Activated CD8-positive, alpha-beta T cell treated with anti-CD3 and anti-CD28 coated beads for 36 hours (primary cell): ENCODE results near the gene CACNA1C. TPM values are rescaled to one million over a fixed set of nuclear protein-coding genes. Genes with fewer than 3 reads are reported as not detected.

Source experiments
- ATAC-seq: fragments of 200-7000 bp; cut with Tn5 transposase; one replicate; pipeline ENCODE4 v1.10.0; 2021; ENCODE audit warnings: mild to moderate bottlenecking, moderate library complexity
- CTCF ChIA-PET: fragments of 350-600 bp; sonication (Branson Sonifier 250); formaldehyde crosslinking; loops from one replicate; lab custom pipeline; 2021; ENCODE audit warnings: antibody characterized with exemption; lab: Charles Lee
- POLR2A ChIA-PET: fragments of 350-600 bp; sonication (Branson Sonifier 250); formaldehyde crosslinking; loops from one replicate; lab custom pipeline; 2021; ENCODE audit warnings: antibody characterized with exemption; lab: Charles Lee
- DNase-seq: peaks from one replicate; pipeline ENCODE4 v3.0.0-alpha.2; 2020
- H3K27ac Mint-ChIP-seq: one replicate; pipeline ENCODE4 v1.8.0; 2021; ENCODE audit warnings: mild to moderate bottlenecking, mixed read lengths
- H3K27me3 Mint-ChIP-seq: one replicate; pipeline ENCODE4 v1.8.0; 2021; ENCODE audit warnings: mixed read lengths
- H3K36me3 Mint-ChIP-seq: one replicate; pipeline ENCODE4 v1.8.0; 2021; ENCODE audit warnings: low read depth, mixed read lengths
- H3K4me1 Mint-ChIP-seq: one replicate; pipeline ENCODE4 v1.8.0; 2021; ENCODE audit warnings: low read depth, mixed read lengths
- H3K4me3 Mint-ChIP-seq: one replicate; pipeline ENCODE4 v1.8.0; 2021; ENCODE audit warnings: mild to moderate bottlenecking, moderate library complexity, mixed read lengths
- H3K9me3 Mint-ChIP-seq: one replicate; pipeline ENCODE4 v1.8.0; 2021; ENCODE audit warnings: mixed read lengths
- intact Hi-C: fragments of 100-400 bp; cut with micrococcal nuclease; formaldehyde crosslinking; loops from one replicate; pipeline ENCODE4 v1.10.0; 2022
- total RNA-seq, 2 experiments: library from RNA; stranded (reverse); gene quantifications; one replicate each; pipeline ENCODE4 v1.2.3, GENCODE V29; 2021
- TF ChIP-seq, protein P1 (sequence below): fragments of 200-600 bp; IDR thresholded peaks from one replicate; pipeline ENCODE4 v1.8.0; 2022; ENCODE audit warnings: antibody characterized with exemption, mild to moderate bottlenecking

The CACNA1C gene
- total RNA-seq, 2 experiments from 2014 or later, result 0.02 to 0.05 TPM

DNA sequence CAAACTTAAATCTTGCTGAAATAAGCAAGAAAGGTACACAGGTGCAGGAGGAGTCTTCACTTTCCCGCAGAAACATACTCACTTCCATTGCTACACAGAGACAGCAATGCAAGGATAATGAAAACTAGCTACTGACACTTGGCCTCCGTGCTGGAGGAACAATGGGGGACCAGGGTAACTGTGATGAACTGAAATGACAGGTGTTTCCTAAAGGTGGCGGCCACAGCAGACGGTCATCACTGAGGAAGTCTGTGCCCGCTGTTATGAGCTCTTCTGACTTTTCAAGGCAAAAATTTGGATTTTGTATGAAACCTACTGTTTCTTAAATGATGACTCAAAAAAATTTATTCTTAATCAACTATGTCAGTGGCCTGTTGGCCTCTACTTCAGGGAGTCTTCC is 189.4 kb downstream of the CACNA1C start:
- no peak overlapping the region for H3K27ac Mint-ChIP-seq
- H3K36me3 Mint-ChIP-seq, result no peaks in the 10 kb centered on the region
- ChIA-PET CTCF (interaction anchor here (1.7 kb wide), 1 partner anchor 302 kb away, joined by 3 read pairs; no protein-coding TSS in a partner anchor), POLR2A (no interaction called here)
- H3K4me1 Mint-ChIP-seq, result no peaks in the 10 kb centered on the region
- H3K27me3 Mint-ChIP-seq, result no peaks in the 10 kb centered on the region
- DNase-seq (no peak), ATAC-seq (no peak)
- intact Hi-C loops, result no loop called here
- TF ChIP-seq, protein P1, sequence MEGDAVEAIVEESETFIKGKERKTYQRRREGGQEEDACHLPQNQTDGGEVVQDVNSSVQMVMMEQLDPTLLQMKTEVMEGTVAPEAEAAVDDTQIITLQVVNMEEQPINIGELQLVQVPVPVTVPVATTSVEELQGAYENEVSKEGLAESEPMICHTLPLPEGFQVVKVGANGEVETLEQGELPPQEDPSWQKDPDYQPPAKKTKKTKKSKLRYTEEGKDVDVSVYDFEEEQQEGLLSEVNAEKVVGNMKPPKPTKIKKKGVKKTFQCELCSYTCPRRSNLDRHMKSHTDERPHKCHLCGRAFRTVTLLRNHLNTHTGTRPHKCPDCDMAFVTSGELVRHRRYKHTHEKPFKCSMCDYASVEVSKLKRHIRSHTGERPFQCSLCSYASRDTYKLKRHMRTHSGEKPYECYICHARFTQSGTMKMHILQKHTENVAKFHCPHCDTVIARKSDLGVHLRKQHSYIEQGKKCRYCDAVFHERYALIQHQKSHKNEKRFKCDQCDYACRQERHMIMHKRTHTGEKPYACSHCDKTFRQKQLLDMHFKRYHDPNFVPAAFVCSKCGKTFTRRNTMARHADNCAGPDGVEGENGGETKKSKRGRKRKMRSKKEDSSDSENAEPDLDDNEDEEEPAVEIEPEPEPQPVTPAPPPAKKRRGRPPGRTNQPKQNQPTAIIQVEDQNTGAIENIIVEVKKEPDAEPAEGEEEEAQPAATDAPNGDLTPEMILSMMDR, result no peak
- no peaks in the 10 kb centered on the region for H3K9me3 Mint-ChIP-seq
- H3K4me3 Mint-ChIP-seq, result no peak overlapping the region

DNA sequence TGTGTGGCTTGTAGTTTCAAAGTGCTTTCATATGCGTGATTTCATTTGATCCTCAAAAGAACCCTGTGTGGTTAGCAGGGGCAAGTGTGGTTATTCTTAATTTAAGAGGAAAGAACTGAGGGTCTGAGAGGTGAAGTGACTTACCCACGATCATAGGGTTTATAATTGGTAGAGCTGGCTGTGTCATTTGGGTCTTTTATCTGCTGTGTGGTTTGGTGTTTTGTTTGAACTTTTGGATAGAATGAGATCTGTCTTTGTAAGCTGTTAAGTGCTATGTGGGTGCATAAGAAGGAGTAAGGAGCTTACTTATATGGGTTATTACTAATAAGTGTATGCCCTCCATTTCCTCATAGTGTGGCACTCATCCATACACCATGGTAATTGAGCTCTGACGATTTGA is 190.0 kb downstream of the CACNA1C start:
- POLR2A ChIA-PET, result no interaction called here
- ATAC-seq, result no peak
- CTCF ChIA-PET, result interaction anchor here (1.7 kb wide), 1 partner anchor 303 kb away, joined by 3 read pairs; no protein-coding TSS in a partner anchor

DNA sequence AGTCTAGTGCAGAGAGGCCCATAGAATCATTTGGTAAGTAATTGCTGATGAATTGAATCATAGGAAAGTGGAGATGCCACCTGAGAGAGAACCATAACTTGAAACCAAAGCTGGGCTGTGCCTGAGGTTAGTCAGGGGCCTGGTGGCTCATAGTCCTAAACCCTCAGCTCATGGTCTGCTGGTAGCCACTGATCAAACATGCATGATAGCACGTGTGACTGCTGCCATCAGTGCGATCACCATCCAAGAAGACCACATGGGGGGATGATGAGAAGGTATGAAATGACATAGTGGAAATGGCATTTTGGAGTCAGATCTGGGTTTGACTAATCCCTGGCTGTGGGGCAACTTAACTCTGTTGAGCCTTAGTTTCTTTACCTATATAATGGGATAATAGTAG is 190.5 kb downstream of the CACNA1C start:
- CTCF ChIA-PET, result interaction anchor here (1.7 kb wide), 1 partner anchor 303 kb away, joined by 3 read pairs; no protein-coding TSS in a partner anchor

More for the DNA sequence above, 190.0 kb downstream of the CACNA1C start:
- no peak overlapping the region for H3K4me3 Mint-ChIP-seq
- intact Hi-C loops, result no loop called here
- no peaks in the 10 kb centered on the region for H3K9me3 Mint-ChIP-seq
- H3K4me1 Mint-ChIP-seq, result no peaks in the 10 kb centered on the region
- H3K27me3 Mint-ChIP-seq, result no peaks in the 10 kb centered on the region
- DNase-seq, result no peak
- H3K36me3 Mint-ChIP-seq, result no peaks in the 10 kb centered on the region
- no peak overlapping the region for H3K27ac Mint-ChIP-seq
- TF ChIP-seq, protein P1, result no peak

DNA sequence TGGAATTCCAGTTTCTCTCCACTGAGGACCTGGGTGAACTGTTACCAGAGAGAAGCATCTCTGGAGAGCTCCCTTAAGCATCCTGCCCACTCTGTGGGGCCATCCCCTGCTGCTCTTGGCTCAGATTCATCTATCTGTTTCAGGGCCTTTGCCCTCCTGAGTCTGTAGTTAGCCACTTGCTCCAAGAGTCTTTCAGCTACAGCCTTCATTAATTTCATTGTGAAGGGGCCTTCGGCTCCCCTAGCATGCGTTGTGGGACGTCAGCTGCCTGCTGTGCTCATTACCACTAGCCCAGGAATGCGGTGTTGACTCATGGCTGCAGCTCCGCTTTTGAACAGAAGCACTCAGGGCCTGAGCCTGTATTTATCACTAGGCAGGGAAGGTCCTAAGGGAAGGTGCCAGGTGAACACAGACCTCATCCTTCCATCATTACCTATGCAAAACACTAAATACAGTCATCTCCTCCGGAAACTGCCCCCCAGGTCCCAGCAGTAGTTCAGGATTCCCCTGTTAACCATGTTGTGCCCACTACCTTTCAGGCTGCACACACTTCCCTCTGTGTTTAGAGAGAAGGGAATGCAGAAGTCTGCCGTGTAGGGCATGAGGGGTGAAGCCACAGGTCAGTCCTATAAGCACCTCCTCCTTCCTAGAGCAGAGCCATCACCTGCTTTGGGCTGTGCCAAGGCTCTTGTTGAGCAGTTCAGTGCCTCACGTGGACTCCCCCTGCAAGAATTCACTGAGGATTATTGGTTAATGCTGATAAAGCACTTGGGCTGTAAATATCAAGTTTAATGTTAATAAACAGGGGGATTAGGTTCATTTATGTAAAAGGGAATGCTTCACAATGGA is 191.4 kb downstream of the CACNA1C start:
- ChIA-PET POLR2A (no interaction called here), CTCF (no interaction called here)
- H3K4me1 Mint-ChIP-seq, result no peaks in the 10 kb centered on the region
- no peaks in the 10 kb centered on the region for H3K36me3 Mint-ChIP-seq
- H3K4me3 Mint-ChIP-seq, result no peak overlapping the region
- TF ChIP-seq, protein P1, result no peak
- no peak for ATAC-seq
- H3K27ac Mint-ChIP-seq, result no peak overlapping the region
- intact Hi-C loops, result no loop called here
- DNase-seq, result no peak
- no peaks in the 10 kb centered on the region for H3K9me3 Mint-ChIP-seq
- no peaks in the 10 kb centered on the region for H3K27me3 Mint-ChIP-seq

More for the DNA sequence above, 190.5 kb downstream of the CACNA1C start:
- DNase-seq (no peak), ATAC-seq (no peak)
- no peaks in the 10 kb centered on the region for H3K9me3 Mint-ChIP-seq
- no peak overlapping the region for H3K27ac Mint-ChIP-seq
- no peaks in the 10 kb centered on the region for H3K27me3 Mint-ChIP-seq
- intact Hi-C loops, result no loop called here
- POLR2A ChIA-PET, result no interaction called here
- H3K36me3 Mint-ChIP-seq, result no peaks in the 10 kb centered on the region
- no peak overlapping the region for H3K4me3 Mint-ChIP-seq
- H3K4me1 Mint-ChIP-seq, result no peaks in the 10 kb centered on the region
- TF ChIP-seq, protein P1, result no peak

DNA sequence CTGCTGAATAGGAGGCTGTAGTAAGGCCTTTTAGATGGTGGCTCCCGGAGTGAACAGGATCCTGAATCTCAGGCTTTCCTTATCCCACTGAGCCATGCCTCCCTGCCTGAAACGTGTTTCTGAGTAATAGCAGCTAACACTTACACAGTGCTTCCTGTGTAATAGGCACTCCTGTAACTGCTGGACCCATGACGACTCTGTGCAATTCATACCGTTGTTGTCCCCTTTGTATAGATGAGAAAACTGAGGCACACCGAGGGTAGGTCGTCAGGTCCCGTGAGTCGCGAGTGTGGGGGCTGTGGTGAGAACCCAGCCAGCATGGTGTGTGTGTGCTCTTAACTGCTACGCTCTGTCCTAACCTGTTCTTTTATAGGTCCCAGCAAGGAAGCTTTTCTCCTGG is 193.6 kb downstream of the CACNA1C start:
- no peaks in the 10 kb centered on the region for H3K36me3 Mint-ChIP-seq
- intact Hi-C loops, result no loop called here
- peaks cover 2% of the 10 kb centered on the region for H3K27me3 Mint-ChIP-seq
- TF ChIP-seq, protein P1, result no peak
- no peaks in the 10 kb centered on the region for H3K4me1 Mint-ChIP-seq
- no peak overlapping the region for H3K27ac Mint-ChIP-seq
- H3K9me3 Mint-ChIP-seq, result no peaks in the 10 kb centered on the region
- ChIA-PET CTCF (no interaction called here), POLR2A (no interaction called here)
- H3K4me3 Mint-ChIP-seq, result no peak overlapping the region
- ATAC-seq, result no peak
- no peak for DNase-seq
